ENCODE data around the gene AKAP5. TPM values are rescaled to one million over a fixed set of nuclear protein-coding genes. Genes with fewer than 3 reads are reported as not detected.

The AKAP5 gene
- total RNA-seq, 1 experiment from 2014 or later = 3.0 TPM

DNA sequence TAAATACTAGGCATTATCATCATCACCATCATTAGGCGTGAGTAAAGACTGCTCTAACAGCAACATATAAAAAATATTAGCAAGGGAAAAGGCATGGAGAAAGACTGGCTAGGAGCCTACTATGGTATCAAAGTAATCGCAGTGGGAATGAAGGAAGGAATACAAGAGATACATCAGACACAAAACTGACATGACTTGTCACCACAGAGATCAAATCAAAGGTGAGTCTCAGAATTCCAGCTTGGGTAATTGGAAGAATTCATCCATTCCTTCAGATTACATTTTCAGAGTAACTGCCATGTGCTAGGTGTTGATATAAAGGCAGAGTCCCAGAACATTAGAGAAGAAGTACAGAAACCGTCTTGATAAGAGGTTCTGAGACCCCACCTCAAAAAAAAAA is 28.2 kb downstream of the AKAP5 start (continued):
- TF ChIP-seq, protein P1, sequence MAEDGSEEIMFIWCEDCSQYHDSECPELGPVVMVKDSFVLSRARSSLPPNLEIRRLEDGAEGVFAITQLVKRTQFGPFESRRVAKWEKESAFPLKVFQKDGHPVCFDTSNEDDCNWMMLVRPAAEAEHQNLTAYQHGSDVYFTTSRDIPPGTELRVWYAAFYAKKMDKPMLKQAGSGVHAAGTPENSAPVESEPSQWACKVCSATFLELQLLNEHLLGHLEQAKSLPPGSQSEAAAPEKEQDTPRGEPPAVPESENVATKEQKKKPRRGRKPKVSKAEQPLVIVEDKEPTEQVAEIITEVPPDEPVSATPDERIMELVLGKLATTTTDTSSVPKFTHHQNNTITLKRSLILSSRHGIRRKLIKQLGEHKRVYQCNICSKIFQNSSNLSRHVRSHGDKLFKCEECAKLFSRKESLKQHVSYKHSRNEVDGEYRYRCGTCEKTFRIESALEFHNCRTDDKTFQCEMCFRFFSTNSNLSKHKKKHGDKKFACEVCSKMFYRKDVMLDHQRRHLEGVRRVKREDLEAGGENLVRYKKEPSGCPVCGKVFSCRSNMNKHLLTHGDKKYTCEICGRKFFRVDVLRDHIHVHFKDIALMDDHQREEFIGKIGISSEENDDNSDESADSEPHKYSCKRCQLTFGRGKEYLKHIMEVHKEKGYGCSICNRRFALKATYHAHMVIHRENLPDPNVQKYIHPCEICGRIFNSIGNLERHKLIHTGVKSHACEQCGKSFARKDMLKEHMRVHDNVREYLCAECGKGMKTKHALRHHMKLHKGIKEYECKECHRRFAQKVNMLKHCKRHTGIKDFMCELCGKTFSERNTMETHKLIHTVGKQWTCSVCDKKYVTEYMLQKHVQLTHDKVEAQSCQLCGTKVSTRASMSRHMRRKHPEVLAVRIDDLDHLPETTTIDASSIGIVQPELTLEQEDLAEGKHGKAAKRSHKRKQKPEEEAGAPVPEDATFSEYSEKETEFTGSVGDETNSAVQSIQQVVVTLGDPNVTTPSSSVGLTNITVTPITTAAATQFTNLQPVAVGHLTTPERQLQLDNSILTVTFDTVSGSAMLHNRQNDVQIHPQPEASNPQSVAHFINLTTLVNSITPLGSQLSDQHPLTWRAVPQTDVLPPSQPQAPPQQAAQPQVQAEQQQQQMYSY (CRISPR knock-in tag; IDR thresholded peaks at IDR 0.05) = no peak
- no peak for TF ChIP-seq TCF7 (CRISPR knock-in tag; IDR thresholded peaks at IDR 0.05; ENCODE audit: low read depth)
- TF ChIP-seq, protein P2, sequence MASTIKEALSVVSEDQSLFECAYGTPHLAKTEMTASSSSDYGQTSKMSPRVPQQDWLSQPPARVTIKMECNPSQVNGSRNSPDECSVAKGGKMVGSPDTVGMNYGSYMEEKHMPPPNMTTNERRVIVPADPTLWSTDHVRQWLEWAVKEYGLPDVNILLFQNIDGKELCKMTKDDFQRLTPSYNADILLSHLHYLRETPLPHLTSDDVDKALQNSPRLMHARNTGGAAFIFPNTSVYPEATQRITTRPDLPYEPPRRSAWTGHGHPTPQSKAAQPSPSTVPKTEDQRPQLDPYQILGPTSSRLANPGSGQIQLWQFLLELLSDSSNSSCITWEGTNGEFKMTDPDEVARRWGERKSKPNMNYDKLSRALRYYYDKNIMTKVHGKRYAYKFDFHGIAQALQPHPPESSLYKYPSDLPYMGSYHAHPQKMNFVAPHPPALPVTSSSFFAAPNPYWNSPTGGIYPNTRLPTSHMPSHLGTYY (CRISPR knock-in tag; IDR thresholded peaks at IDR 0.05) = no peak
- no peak for TF ChIP-seq TP53 (CRISPR knock-in tag; IDR thresholded peaks at IDR 0.05)
- TF ChIP-seq ZNF416 (CRISPR knock-in tag; IDR thresholded peaks at IDR 0.05) = no peak
- no peak for TF ChIP-seq GABPB1 (CRISPR knock-in tag; IDR thresholded peaks at IDR 0.05)
- TF ChIP-seq, protein P3, sequence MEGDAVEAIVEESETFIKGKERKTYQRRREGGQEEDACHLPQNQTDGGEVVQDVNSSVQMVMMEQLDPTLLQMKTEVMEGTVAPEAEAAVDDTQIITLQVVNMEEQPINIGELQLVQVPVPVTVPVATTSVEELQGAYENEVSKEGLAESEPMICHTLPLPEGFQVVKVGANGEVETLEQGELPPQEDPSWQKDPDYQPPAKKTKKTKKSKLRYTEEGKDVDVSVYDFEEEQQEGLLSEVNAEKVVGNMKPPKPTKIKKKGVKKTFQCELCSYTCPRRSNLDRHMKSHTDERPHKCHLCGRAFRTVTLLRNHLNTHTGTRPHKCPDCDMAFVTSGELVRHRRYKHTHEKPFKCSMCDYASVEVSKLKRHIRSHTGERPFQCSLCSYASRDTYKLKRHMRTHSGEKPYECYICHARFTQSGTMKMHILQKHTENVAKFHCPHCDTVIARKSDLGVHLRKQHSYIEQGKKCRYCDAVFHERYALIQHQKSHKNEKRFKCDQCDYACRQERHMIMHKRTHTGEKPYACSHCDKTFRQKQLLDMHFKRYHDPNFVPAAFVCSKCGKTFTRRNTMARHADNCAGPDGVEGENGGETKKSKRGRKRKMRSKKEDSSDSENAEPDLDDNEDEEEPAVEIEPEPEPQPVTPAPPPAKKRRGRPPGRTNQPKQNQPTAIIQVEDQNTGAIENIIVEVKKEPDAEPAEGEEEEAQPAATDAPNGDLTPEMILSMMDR (IDR thresholded peaks at IDR 0.05) = no peak
- TF ChIP-seq, protein P4, sequence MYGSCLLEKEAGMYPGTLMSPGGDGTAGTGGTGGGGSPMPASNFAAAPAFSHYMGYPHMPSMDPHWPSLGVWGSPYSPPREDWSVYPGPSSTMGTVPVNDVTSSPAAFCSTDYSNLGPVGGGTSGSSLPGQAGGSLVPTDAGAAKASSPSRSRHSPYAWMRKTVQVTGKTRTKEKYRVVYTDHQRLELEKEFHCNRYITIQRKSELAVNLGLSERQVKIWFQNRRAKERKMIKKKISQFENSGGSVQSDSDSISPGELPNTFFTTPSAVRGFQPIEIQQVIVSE (CRISPR knock-in tag; IDR thresholded peaks at IDR 0.05; ENCODE audit: borderline replicate concordance) = no peak

DNA sequence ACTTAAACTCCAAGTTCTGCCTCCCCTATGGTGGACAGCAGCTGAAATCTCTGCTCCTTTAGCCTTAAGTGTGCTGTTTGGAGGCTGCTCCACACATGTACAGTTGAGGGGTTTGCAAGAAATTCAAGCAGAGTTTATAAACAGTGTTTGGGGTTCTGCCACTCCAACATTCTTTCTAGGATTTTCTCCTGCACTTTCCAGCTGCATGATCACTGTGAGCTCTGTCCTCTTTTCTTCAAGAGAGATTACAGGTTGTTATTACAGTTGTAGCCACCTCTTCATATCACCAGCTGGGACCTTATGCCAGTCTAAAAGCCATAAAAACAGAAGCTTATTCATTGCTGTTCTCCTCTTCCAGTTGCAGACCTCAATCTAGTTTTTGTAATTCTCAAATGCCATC is 30.0 kb downstream of the AKAP5 start:
- POLR2A ChIA-PET = interaction anchor here (0.5 kb wide), 1 partner anchor 9 kb away, joined by 3 read pairs; the partner anchor contains the start of gene ZBTB1

More for the DNA sequence above, 30.0 kb downstream of the AKAP5 start:
- H3K36me3 Mint-ChIP-seq = peaks cover 21% of the 10 kb centered on the region
- H3K27ac Mint-ChIP-seq = no peak overlapping the region
- no peak overlapping the region for H3K4me3 Mint-ChIP-seq
- TF ChIP-seq, protein P5, sequence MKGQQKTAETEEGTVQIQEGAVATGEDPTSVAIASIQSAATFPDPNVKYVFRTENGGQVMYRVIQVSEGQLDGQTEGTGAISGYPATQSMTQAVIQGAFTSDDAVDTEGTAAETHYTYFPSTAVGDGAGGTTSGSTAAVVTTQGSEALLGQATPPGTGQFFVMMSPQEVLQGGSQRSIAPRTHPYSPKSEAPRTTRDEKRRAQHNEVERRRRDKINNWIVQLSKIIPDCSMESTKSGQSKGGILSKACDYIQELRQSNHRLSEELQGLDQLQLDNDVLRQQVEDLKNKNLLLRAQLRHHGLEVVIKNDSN (CRISPR knock-in tag; IDR thresholded peaks at IDR 0.05) = no peak
- TF ChIP-seq, protein P2 (CRISPR knock-in tag; IDR thresholded peaks at IDR 0.05) = no peak
- TF ChIP-seq, protein P6, sequence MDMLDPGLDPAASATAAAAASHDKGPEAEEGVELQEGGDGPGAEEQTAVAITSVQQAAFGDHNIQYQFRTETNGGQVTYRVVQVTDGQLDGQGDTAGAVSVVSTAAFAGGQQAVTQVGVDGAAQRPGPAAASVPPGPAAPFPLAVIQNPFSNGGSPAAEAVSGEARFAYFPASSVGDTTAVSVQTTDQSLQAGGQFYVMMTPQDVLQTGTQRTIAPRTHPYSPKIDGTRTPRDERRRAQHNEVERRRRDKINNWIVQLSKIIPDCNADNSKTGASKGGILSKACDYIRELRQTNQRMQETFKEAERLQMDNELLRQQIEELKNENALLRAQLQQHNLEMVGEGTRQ (CRISPR knock-in tag; IDR thresholded peaks at IDR 0.05) = no peak
- TF ChIP-seq, protein P7, sequence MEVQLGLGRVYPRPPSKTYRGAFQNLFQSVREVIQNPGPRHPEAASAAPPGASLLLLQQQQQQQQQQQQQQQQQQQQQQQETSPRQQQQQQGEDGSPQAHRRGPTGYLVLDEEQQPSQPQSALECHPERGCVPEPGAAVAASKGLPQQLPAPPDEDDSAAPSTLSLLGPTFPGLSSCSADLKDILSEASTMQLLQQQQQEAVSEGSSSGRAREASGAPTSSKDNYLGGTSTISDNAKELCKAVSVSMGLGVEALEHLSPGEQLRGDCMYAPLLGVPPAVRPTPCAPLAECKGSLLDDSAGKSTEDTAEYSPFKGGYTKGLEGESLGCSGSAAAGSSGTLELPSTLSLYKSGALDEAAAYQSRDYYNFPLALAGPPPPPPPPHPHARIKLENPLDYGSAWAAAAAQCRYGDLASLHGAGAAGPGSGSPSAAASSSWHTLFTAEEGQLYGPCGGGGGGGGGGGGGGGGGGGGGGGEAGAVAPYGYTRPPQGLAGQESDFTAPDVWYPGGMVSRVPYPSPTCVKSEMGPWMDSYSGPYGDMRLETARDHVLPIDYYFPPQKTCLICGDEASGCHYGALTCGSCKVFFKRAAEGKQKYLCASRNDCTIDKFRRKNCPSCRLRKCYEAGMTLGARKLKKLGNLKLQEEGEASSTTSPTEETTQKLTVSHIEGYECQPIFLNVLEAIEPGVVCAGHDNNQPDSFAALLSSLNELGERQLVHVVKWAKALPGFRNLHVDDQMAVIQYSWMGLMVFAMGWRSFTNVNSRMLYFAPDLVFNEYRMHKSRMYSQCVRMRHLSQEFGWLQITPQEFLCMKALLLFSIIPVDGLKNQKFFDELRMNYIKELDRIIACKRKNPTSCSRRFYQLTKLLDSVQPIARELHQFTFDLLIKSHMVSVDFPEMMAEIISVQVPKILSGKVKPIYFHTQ (CRISPR knock-in tag; IDR thresholded peaks at IDR 0.05) = no peak
- no peak for TF ChIP-seq ZNF423 (CRISPR knock-in tag; IDR thresholded peaks at IDR 0.05)
- TF ChIP-seq ZNF416 (CRISPR knock-in tag; IDR thresholded peaks at IDR 0.05) = no peak
- TF ChIP-seq, protein P8, sequence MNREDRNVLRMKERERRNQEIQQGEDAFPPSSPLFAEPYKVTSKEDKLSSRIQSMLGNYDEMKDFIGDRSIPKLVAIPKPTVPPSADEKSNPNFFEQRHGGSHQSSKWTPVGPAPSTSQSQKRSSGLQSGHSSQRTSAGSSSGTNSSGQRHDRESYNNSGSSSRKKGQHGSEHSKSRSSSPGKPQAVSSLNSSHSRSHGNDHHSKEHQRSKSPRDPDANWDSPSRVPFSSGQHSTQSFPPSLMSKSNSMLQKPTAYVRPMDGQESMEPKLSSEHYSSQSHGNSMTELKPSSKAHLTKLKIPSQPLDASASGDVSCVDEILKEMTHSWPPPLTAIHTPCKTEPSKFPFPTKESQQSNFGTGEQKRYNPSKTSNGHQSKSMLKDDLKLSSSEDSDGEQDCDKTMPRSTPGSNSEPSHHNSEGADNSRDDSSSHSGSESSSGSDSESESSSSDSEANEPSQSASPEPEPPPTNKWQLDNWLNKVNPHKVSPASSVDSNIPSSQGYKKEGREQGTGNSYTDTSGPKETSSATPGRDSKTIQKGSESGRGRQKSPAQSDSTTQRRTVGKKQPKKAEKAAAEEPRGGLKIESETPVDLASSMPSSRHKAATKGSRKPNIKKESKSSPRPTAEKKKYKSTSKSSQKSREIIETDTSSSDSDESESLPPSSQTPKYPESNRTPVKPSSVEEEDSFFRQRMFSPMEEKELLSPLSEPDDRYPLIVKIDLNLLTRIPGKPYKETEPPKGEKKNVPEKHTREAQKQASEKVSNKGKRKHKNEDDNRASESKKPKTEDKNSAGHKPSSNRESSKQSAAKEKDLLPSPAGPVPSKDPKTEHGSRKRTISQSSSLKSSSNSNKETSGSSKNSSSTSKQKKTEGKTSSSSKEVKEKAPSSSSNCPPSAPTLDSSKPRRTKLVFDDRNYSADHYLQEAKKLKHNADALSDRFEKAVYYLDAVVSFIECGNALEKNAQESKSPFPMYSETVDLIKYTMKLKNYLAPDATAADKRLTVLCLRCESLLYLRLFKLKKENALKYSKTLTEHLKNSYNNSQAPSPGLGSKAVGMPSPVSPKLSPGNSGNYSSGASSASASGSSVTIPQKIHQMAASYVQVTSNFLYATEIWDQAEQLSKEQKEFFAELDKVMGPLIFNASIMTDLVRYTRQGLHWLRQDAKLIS (CRISPR knock-in tag; IDR thresholded peaks at IDR 0.05; ENCODE audit: borderline replicate concordance) = no peak
- H3K9me3 Mint-ChIP-seq = no peaks in the 10 kb centered on the region
- CTCF ChIA-PET = interaction anchor here (2.1 kb wide), 1 partner anchor 65 kb away, joined by 5 read pairs; no protein-coding TSS in a partner anchor
- H3K27me3 Mint-ChIP-seq (ENCODE audit: low read depth) = no peaks in the 10 kb centered on the region
- ATAC-seq (no peak), DNase-seq (ENCODE audit: low spot score) (no peak)
- no peaks in the 10 kb centered on the region for H3K4me1 Mint-ChIP-seq
